HepG2 (cell line): ENCODE data around the gene SEPTIN5.

Experiments
- HOXA9 ChIP-seq: sonication (generic); formaldehyde crosslinking; IDR thresholded peaks from 2 replicates; pipeline ENCODE4 v1.8.1; 2022; ENCODE audit warnings: missing genetic modification reagents, mild to moderate bottlenecking, moderate library complexity, borderline replicate concordance
- PCBP1 ChIP-seq: fragments of 200-400 bp; formaldehyde crosslinking; IDR thresholded peaks from 2 replicates; pipeline ENCODE4 v1.6.1; 2017; ENCODE audit warnings: mild to moderate bottlenecking, low read depth, low read length, borderline replicate concordance

DNA sequence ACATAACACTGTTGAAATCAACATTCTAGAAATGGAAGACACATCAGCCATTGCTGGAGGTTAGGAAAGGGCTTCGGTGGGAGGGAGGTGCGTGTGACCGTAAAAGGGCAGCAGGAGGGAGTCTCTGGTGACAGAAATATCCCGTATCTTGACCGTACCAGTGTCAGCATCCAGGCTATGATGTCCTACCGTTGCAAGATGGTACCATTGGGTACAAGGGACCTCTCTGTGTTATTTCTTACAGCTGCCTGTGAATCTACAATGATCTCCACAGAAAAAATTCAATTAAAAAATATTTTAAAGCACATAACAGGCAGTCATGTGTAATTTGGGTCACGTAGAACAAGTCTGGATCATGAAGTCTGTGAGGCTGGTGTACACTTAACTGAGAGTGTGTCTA lies 27.4 kb upstream of the SEPTIN5 start:
- no peak for TF ChIP-seq HOXA9 (CRISPR knock-in tag)
- TF ChIP-seq PCBP1 = no peak
